ENCODE data around the gene MBTD1. TPM values are rescaled to one million over a fixed set of nuclear protein-coding genes. Genes with fewer than 3 reads are reported as not detected.

The MBTD1 gene
- total RNA-seq, 1 experiment from 2014 or later: 20.4 TPM

DNA sequence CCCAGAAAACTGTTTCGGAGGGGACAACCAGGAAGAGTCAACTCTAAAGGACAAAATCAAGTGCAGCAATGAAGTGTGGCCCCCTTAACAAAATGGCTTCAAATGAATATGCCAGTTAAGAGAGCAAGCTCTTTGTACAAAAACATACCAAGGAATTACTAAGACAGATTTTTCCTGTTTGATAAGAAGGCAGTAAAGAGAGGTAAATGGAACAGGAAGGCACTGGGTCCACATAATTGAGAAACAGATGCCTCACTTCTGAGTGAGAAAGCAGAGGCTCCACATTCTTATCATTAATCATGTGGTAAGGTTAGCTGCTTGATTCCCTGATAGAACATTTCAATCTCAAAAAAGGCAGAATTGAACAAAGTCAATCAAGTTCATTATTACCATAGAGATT, 44.9 kb downstream of the MBTD1 start:
- no peaks in the 10 kb centered on the region for H3K79me2 ChIP-seq (ENCODE audit: low read depth)
- H3K4me1 ChIP-seq (replicated peaks; ENCODE audit: insufficient read depth): no peaks in the 10 kb centered on the region
- peaks cover 18% of the 10 kb centered on the region for H4K20me1 ChIP-seq (ENCODE audit: insufficient read depth)
- no peaks in the 10 kb centered on the region for H3K9me2 ChIP-seq (ENCODE audit: insufficient read depth)
- intact Hi-C loops (cut with micrococcal nuclease; ENCODE audit: unreplicated experiment): no loop called here
- no peak overlapping the region for H3K4me3 ChIP-seq
- peaks cover 52% of the 10 kb centered on the region for H3K36me3 ChIP-seq (ENCODE audit: low read depth)
- ChIA-PET CTCF (no interaction called here), POLR2A (ENCODE audit: unreplicated experiment) (no interaction called here)
- H3F3A ChIP-seq (ENCODE audit: insufficient read depth, low read depth): peaks cover 4% of the 10 kb centered on the region; the same call in 1 of the 2 replicates
- no peak for TF ChIP-seq EZH2 (IDR thresholded peaks at IDR 0.05; ENCODE audit: low read depth)
- TF ChIP-seq, protein P1, sequence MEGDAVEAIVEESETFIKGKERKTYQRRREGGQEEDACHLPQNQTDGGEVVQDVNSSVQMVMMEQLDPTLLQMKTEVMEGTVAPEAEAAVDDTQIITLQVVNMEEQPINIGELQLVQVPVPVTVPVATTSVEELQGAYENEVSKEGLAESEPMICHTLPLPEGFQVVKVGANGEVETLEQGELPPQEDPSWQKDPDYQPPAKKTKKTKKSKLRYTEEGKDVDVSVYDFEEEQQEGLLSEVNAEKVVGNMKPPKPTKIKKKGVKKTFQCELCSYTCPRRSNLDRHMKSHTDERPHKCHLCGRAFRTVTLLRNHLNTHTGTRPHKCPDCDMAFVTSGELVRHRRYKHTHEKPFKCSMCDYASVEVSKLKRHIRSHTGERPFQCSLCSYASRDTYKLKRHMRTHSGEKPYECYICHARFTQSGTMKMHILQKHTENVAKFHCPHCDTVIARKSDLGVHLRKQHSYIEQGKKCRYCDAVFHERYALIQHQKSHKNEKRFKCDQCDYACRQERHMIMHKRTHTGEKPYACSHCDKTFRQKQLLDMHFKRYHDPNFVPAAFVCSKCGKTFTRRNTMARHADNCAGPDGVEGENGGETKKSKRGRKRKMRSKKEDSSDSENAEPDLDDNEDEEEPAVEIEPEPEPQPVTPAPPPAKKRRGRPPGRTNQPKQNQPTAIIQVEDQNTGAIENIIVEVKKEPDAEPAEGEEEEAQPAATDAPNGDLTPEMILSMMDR (conservative IDR thresholded peaks at IDR 0.05): no peak
- H3K9me3 ChIP-seq (ENCODE audit: insufficient read depth, low read depth): no peaks in the 10 kb centered on the region
- no peak overlapping the region for H3K27ac ChIP-seq
- H3K4me2 ChIP-seq: no peak overlapping the region
- no peak overlapping the region for H2AFZ ChIP-seq
- BruUV-seq (replicated peaks): no TSS peak
- no peak for DNase-seq
- H3K27me3 ChIP-seq (ENCODE audit: insufficient read depth, low read depth): no peaks in the 10 kb centered on the region

DNA sequence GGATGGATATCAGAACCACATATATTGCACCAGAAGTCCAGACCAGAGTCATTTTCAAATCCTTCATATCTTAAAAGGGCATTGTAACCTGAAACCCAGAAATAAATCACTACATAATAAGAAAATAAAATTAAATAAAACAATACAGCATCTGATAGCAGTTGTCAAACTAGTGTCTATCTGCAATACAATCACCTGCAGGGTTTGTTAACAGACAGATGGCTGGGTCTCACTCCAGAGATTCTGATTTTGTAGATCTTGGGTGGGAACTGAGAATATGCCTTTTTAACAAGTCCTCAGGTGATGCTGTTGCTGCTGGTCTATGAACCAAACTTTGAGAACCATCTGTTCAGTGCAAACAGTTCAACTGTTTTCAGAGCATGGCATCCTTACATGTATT, 56.0 kb downstream of the MBTD1 start:
- POLR2A ChIA-PET (ENCODE audit: unreplicated experiment): no interaction called here
- H3K9me2 ChIP-seq (ENCODE audit: insufficient read depth): no peaks in the 10 kb centered on the region
- no peaks in the 10 kb centered on the region for H3K79me2 ChIP-seq (ENCODE audit: low read depth)
- H3F3A ChIP-seq (ENCODE audit: insufficient read depth, low read depth): peaks cover 10% of the 10 kb centered on the region; the same call in 1 of the 2 replicates
- peaks cover 75% of the 10 kb centered on the region for H3K36me3 ChIP-seq (ENCODE audit: low read depth)
- CTCF ChIA-PET: no interaction called here
- no peaks in the 10 kb centered on the region for H3K9me3 ChIP-seq (ENCODE audit: insufficient read depth, low read depth)
- BruUV-seq (replicated peaks): no TSS peak
- H3K27me3 ChIP-seq (ENCODE audit: insufficient read depth, low read depth): no peaks in the 10 kb centered on the region
- TF ChIP-seq, protein P1 (conservative IDR thresholded peaks at IDR 0.05): no peak
- no peak for TF ChIP-seq EZH2 (IDR thresholded peaks at IDR 0.05; ENCODE audit: low read depth)
- no peak overlapping the region for H3K27ac ChIP-seq
- no peaks in the 10 kb centered on the region for H3K4me1 ChIP-seq (replicated peaks; ENCODE audit: insufficient read depth)
- no peaks in the 10 kb centered on the region; the same call in 1 of the 2 replicates for H4K20me1 ChIP-seq (ENCODE audit: insufficient read depth)
- intact Hi-C loops (cut with micrococcal nuclease; ENCODE audit: unreplicated experiment): no loop called here
- no peak for DNase-seq
- H3K4me2 ChIP-seq: no peak overlapping the region
- H3K4me3 ChIP-seq: no peak overlapping the region
- H2AFZ ChIP-seq: no peak overlapping the region

DNA sequence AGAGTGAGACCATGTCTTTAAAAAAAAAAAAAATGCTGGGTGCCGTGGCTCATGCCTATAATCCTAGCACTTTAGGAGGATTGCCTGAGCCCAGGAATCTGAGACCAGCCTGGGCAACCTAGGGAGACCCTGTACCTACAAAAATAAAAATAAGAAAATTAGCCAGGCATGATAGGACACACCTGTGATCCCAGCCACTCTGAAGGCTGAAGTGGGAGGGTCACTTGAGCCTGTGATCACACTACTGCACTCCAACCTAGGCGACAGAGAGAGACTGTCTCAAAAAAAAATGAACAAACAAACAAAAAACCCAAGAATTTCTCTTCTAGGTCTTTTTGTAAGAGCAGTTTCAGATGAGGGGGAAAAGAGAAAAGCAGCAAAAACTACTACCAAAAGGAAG, 59.0 kb downstream of the MBTD1 start:
- Histone ChIP-seq H3K4me2 (no peak overlapping the region), H4K20me1 (ENCODE audit: insufficient read depth) (no peaks in the 10 kb centered on the region), H3K4me3 (no peak overlapping the region), H2AFZ (no peak overlapping the region), H3K79me2 (ENCODE audit: low read depth) (no peaks in the 10 kb centered on the region), H3K27ac (no peak overlapping the region), H3K27me3 (ENCODE audit: insufficient read depth, low read depth) (no peaks in the 10 kb centered on the region), H3K9me3 (ENCODE audit: insufficient read depth, low read depth) (no peaks in the 10 kb centered on the region), H3K9me2 (ENCODE audit: insufficient read depth) (no peaks in the 10 kb centered on the region), H3K36me3 (ENCODE audit: low read depth) (peaks cover 64% of the 10 kb centered on the region), H3F3A (ENCODE audit: insufficient read depth, low read depth) (peaks cover 4% of the 10 kb centered on the region; the same call in 1 of the 2 replicates), H3K4me1 (replicated peaks; ENCODE audit: insufficient read depth) (no peaks in the 10 kb centered on the region)
- ChIA-PET CTCF (no interaction called here), POLR2A (ENCODE audit: unreplicated experiment) (no interaction called here)
- intact Hi-C loops (cut with micrococcal nuclease; ENCODE audit: unreplicated experiment): no loop called here
- no peak for TF ChIP-seq EZH2 (IDR thresholded peaks at IDR 0.05; ENCODE audit: low read depth)
- TF ChIP-seq, protein P1 (conservative IDR thresholded peaks at IDR 0.05): no peak
- no TSS peak for BruUV-seq (replicated peaks)
- no peak for DNase-seq
